ENCODE results near the gene CRIP3. TPM values are rescaled to one million over a fixed set of nuclear protein-coding genes. Genes with fewer than 3 reads are reported as not detected.

CRIP3 gene
- total RNA-seq, 1 experiment from 2014 or later = 16.9 TPM

GRCh38 chr6:43347444-43347843 lies 38.8 kb upstream of the CRIP3 start:
- Histone ChIP-seq H3K56ac (ENCODE audit: insufficient read length, low read depth, low read length) (no peak overlapping the region), H3K27ac (ENCODE audit: insufficient read length, low read depth, low read length) (no peak overlapping the region), H3T11ph (ENCODE audit: low read length) (no peak overlapping the region), H3K14ac (ENCODE audit: insufficient read depth, low read length) (no peak overlapping the region), H2BK5ac (ENCODE audit: insufficient read length, low read length) (no peak overlapping the region), H4K20me1 (ENCODE audit: control insufficient read depth, insufficient read depth, insufficient read length) (no peaks in the 10 kb centered on the region), H3K18ac (ENCODE audit: insufficient read length, low read depth, low read length) (no peak overlapping the region), H3K4ac (ENCODE audit: low read depth, low read length) (no peak overlapping the region), H3K23me2 (ENCODE audit: insufficient read length, low read depth, low read length, poor library complexity, severe bottlenecking) (no peaks in the 10 kb centered on the region), H3K9ac (ENCODE audit: extremely low read depth, insufficient read length, low read length) (no peak overlapping the region), H3K9me3 (ENCODE audit: control insufficient read depth, low read depth, low read length) (no peaks in the 10 kb centered on the region), H2AK5ac (ENCODE audit: insufficient read length, low read length) (no peak overlapping the region), H2BK120ac (ENCODE audit: low read depth, low read length, poor library complexity, severe bottlenecking) (no peak overlapping the region), H3K27me3 (ENCODE audit: insufficient read depth, low read length) (no peaks in the 10 kb centered on the region), H3K4me1 (ENCODE audit: insufficient read depth, low read length) (no peaks in the 10 kb centered on the region), H2BK15ac (ENCODE audit: low read depth, low read length) (no peak overlapping the region), H3K79me2 (ENCODE audit: insufficient read depth, low read length) (no peaks in the 10 kb centered on the region), H4K8ac (replicated peaks; ENCODE audit: insufficient read length, low read depth, low read length) (no peak overlapping the region), H4K5ac (ENCODE audit: insufficient read length, low read depth, low read length) (no peak overlapping the region), H4K91ac (ENCODE audit: insufficient read length, low read depth, low read length) (no peak overlapping the region), H2AFZ (ENCODE audit: low read length) (no peak overlapping the region), H2BK12ac (ENCODE audit: insufficient read length, low read depth, low read length) (no peak overlapping the region), H3K79me1 (ENCODE audit: insufficient read depth, low read depth, low read length, poor library complexity, severe bottlenecking) (no peaks in the 10 kb centered on the region), H2BK20ac (ENCODE audit: low read depth, low read length, poor library complexity, severe bottlenecking) (no peak overlapping the region), H3K23ac (ENCODE audit: insufficient read length, low read depth, low read length) (no peak overlapping the region), H3K4me2 (ENCODE audit: insufficient read depth, insufficient read length, low read length) (no peak overlapping the region)
- no peaks in the 10 kb centered on the region for H3K27me3 Mint-ChIP-seq (ENCODE audit: low read depth)
- no peak for DNase-seq
- WGBS (ENCODE audit: extremely low coverage, insufficient read length, low lambda C conversion rate) = no CpG with 5 or more reads among the region's 3 CpGs
- H3K4me3 Mint-ChIP-seq = no peak overlapping the region
- no peak overlapping the region for H3K27ac Mint-ChIP-seq
- no peaks in the 10 kb centered on the region for H3K9me3 Mint-ChIP-seq
- TF ChIP-seq CTCF (conservative IDR thresholded peaks at IDR 0.05) = no peak
- H3K4me1 Mint-ChIP-seq = no peaks in the 10 kb centered on the region
- peaks cover 0 to 33% (median 11%) of the 10 kb centered on the region in 3 experiments; a peak in 5 of 7 replicates for H3K36me3 Mint-ChIP-seq (ENCODE audit: insufficient read depth in 1 of 3, low read depth in 3 of 3)

Data from H9 (cell line).